ENCODE results near the gene MBTPS1. TPM values are rescaled to one million over a fixed set of nuclear protein-coding genes. Genes with fewer than 3 reads are reported as not detected.

Gene MBTPS1
- total RNA-seq, 1 donor from 2014 or later: 136 TPM

- H3K36me3 Mint-ChIP-seq (ENCODE audit: unreplicated experiment): no peaks in the 10 kb centered on the region
- H3K27me3 Mint-ChIP-seq (ENCODE audit: unreplicated experiment): peaks cover 49% of the 10 kb centered on the region
- H3K4me3 Mint-ChIP-seq (ENCODE audit: unreplicated experiment): no peak overlapping the region
- no peak for TF ChIP-seq CTCF (IDR thresholded peaks at IDR 0.05)
- no peaks in the 10 kb centered on the region for H3K9me3 Mint-ChIP-seq (ENCODE audit: unreplicated experiment)
- no peak for DNase-seq (ENCODE audit: extremely low spot score, unreplicated experiment)
- H3K4me1 Mint-ChIP-seq (ENCODE audit: unreplicated experiment): no peaks in the 10 kb centered on the region
- no peak overlapping the region for H3K27ac Mint-ChIP-seq (ENCODE audit: unreplicated experiment)
Observed at GRCh38 chr16:84159007-84159406, 42.3 kb upstream of the MBTPS1 start.

GRCh38 chr16:84156342-84156784, 39.6 kb upstream of the MBTPS1 start:
- Mint-ChIP-seq H3K27ac (ENCODE audit: unreplicated experiment) (no peak overlapping the region), H3K9me3 (ENCODE audit: unreplicated experiment) (no peaks in the 10 kb centered on the region), H3K4me3 (ENCODE audit: unreplicated experiment) (no peak overlapping the region), H3K36me3 (ENCODE audit: unreplicated experiment) (no peaks in the 10 kb centered on the region), H3K27me3 (ENCODE audit: unreplicated experiment) (peaks cover 37% of the 10 kb centered on the region), H3K4me1 (ENCODE audit: unreplicated experiment) (no peaks in the 10 kb centered on the region)
- TF ChIP-seq CTCF (IDR thresholded peaks at IDR 0.05): peak; percentile 8
- DNase-seq (ENCODE audit: extremely low spot score, unreplicated experiment): no peak

- H3K9me3 Mint-ChIP-seq (ENCODE audit: unreplicated experiment): no peaks in the 10 kb centered on the region
- DNase-seq (ENCODE audit: extremely low spot score, unreplicated experiment): no peak
- H3K36me3 Mint-ChIP-seq (ENCODE audit: unreplicated experiment): no peaks in the 10 kb centered on the region
- H3K4me1 Mint-ChIP-seq (ENCODE audit: unreplicated experiment): no peaks in the 10 kb centered on the region
- TF ChIP-seq CTCF (IDR thresholded peaks at IDR 0.05): no peak
- H3K27ac Mint-ChIP-seq (ENCODE audit: unreplicated experiment): no peak overlapping the region
- peaks cover 42% of the 10 kb centered on the region for H3K27me3 Mint-ChIP-seq (ENCODE audit: unreplicated experiment)
- no peak overlapping the region for H3K4me3 Mint-ChIP-seq (ENCODE audit: unreplicated experiment)
Observed at GRCh38 chr16:84155771-84156170, 39.0 kb upstream of the MBTPS1 start.

- DNase-seq (ENCODE audit: extremely low spot score, unreplicated experiment): no peak
- peaks cover 44% of the 10 kb centered on the region for H3K27me3 Mint-ChIP-seq (ENCODE audit: unreplicated experiment)
- H3K4me1 Mint-ChIP-seq (ENCODE audit: unreplicated experiment): no peaks in the 10 kb centered on the region
- H3K36me3 Mint-ChIP-seq (ENCODE audit: unreplicated experiment): no peaks in the 10 kb centered on the region
- H3K9me3 Mint-ChIP-seq (ENCODE audit: unreplicated experiment): no peaks in the 10 kb centered on the region
- no peak overlapping the region for H3K4me3 Mint-ChIP-seq (ENCODE audit: unreplicated experiment)
- no peak for TF ChIP-seq CTCF (IDR thresholded peaks at IDR 0.05)
- no peak overlapping the region for H3K27ac Mint-ChIP-seq (ENCODE audit: unreplicated experiment)
Observed at GRCh38 chr16:84155226-84155625, 38.5 kb upstream of the MBTPS1 start.

GRCh38 chr16:84153660-84154214, 37.0 kb upstream of the MBTPS1 start:
- no peaks in the 10 kb centered on the region for H3K9me3 Mint-ChIP-seq (ENCODE audit: unreplicated experiment)
- no peak overlapping the region for H3K4me3 Mint-ChIP-seq (ENCODE audit: unreplicated experiment)
- no peaks in the 10 kb centered on the region for H3K36me3 Mint-ChIP-seq (ENCODE audit: unreplicated experiment)
- no peak for TF ChIP-seq CTCF (IDR thresholded peaks at IDR 0.05)
- no peaks in the 10 kb centered on the region for H3K4me1 Mint-ChIP-seq (ENCODE audit: unreplicated experiment)
- no peak overlapping the region for H3K27ac Mint-ChIP-seq (ENCODE audit: unreplicated experiment)
- H3K27me3 Mint-ChIP-seq (ENCODE audit: unreplicated experiment): peaks cover 35% of the 10 kb centered on the region
- no peak for DNase-seq (ENCODE audit: extremely low spot score, unreplicated experiment)
